ENCODE data around the gene KCNA10.

GRCh38 chr1:110490791-110491451 lies 28.1 kb downstream of the KCNA10 start:
- TF ChIP-seq CTCF (conservative IDR thresholded peaks at IDR 0.05; ENCODE audit: low read length) (no peak), EZH2phosphoT487 (IDR thresholded peaks at IDR 0.05; ENCODE audit: borderline replicate concordance, low read depth, low read length) (no peak)
